Natural killer cell (primary cell): Measurements from ENCODE around the gene CDKAL1. TPM values are rescaled to one million over a fixed set of nuclear protein-coding genes. Genes with fewer than 3 reads are reported as not detected.

Experiments
- ATAC-seq, 3 donors: fragments of 150-1000 bp in 2 of 3; fragments of 200-7000 bp in 1 of 3; cut with Tn5 transposase; 1 replicate in 1 of 3; 2 replicates in 2 of 3; pipeline ENCODE4 v1.10.0; 2021; ENCODE audit warnings: mild to moderate bottlenecking in 2 of 3, moderate library complexity in 2 of 3
- DNase-seq, 2 donors: peaks; one replicate each; pipeline versions ENCODE4 v3.0.0 to v3.0.0-alpha.2; 2013 to 2021; ENCODE audit warnings: mixed read lengths in 1 of 2
- H3K27ac ChIP-seq: one replicate; pipeline ENCODE4 v1.5.1; 2013; ENCODE audit warnings: mild to moderate bottlenecking, low read length
- H3K27me3 ChIP-seq: one replicate; pipeline ENCODE4 v1.6.1; 2013; ENCODE audit warnings: low read length; ENCODE audit not compliant: control insufficient read depth, insufficient read depth
- H3K36me3 ChIP-seq: one replicate; pipeline ENCODE4 v1.6.1; 2013; ENCODE audit warnings: low read length; ENCODE audit not compliant: control insufficient read depth, insufficient read depth
- H3K4me1 ChIP-seq: one replicate; pipeline ENCODE4 v1.6.1; 2013; ENCODE audit warnings: low read length; ENCODE audit not compliant: control insufficient read depth, insufficient read depth
- H3K4me3 ChIP-seq: one replicate; pipeline ENCODE4 v1.5.1; 2013; ENCODE audit warnings: low read length
- H3K9me3 ChIP-seq: one replicate; pipeline ENCODE4 v1.6.1; 2013; ENCODE audit warnings: low read length; ENCODE audit not compliant: control insufficient read depth, insufficient read depth
- H3K27ac Mint-ChIP-seq, 2 donors: one replicate each; pipeline ENCODE4 v1.8.0; 2022; ENCODE audit warnings: mild to moderate bottlenecking in 2 of 2, mixed read lengths in 2 of 2, moderate library complexity in 1 of 2
- H3K27me3 Mint-ChIP-seq, 2 donors: one replicate each; pipeline ENCODE4 v1.8.0; 2022; ENCODE audit warnings: low read depth in 2 of 2, mixed read lengths in 2 of 2
- H3K36me3 Mint-ChIP-seq: one replicate; pipeline ENCODE4 v1.8.0; 2022; ENCODE audit warnings: mixed read lengths
- H3K4me1 Mint-ChIP-seq, 2 donors: one replicate each; pipeline ENCODE4 v1.8.0; 2022; ENCODE audit warnings: mixed read lengths in 2 of 2
- H3K4me3 Mint-ChIP-seq: one replicate; pipeline ENCODE4 v1.8.0; 2022; ENCODE audit warnings: mild to moderate bottlenecking, moderate library complexity, mixed read lengths
- H3K9me3 Mint-ChIP-seq, 2 donors: one replicate each; pipeline ENCODE4 v1.8.0; 2022; ENCODE audit warnings: mixed read lengths in 2 of 2
- WGBS: methylation state at CpG from one replicate; pipeline ENCODE4 v1.1.7; 2013; ENCODE audit warnings: missing lambda C conversion rate; ENCODE audit not compliant: insufficient coverage; 5-methylcytosine and 5-hydroxymethylcytosine counted together
- intact Hi-C: fragments of 100-400 bp; cut with micrococcal nuclease; formaldehyde crosslinking; loops from one replicate; pipeline ENCODE4 v1.14.2; 2022
- total RNA-seq, 4 donors: library from RNA; stranded (reverse); fragments of 120-200 nt in 1 of 4; gene quantifications; one replicate each; pipeline versions ENCODE4 v1.2.3 to v1.2.4, GENCODE V29; 2013 to 2022
- TF ChIP-seq, protein P1 (sequence below): fragments of 200-600 bp; IDR thresholded peaks from one replicate; pipeline ENCODE4 v1.8.0; 2022; ENCODE audit warnings: antibody characterized with exemption

The CDKAL1 gene
- total RNA-seq, 3 donors from 2014 or later (not counting 1 experiment from before 2014, with no cell fraction given): 26.0 to 32.8 (median 28.9) TPM

DNA sequence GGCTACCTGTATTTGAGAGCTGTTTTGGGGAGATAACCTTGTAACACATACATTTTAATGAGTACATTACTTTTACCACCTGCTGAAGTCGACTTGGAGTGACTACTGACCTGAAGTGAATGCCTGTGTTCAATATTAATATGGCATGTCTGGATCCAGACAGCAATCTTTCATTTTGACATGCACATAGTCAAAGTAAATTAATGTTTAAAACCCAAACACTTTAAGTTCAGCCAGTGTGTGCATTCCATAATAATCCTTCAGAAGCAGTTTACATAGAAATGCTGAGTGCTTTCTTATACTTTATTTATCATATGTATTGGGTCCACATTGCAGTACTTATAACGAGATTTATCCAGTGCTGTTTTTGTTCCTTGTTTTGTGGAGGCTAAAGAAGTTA, 38.0 kb downstream of the CDKAL1 start:
- no peak overlapping the region for H3K4me3 Mint-ChIP-seq
- DNase-seq (no peak), ATAC-seq (no peak)
- peaks cover 0 to 2% of the 10 kb centered on the region in 2 donors for H3K9me3 Mint-ChIP-seq
- H3K4me1 Mint-ChIP-seq: peaks cover 5 to 14% of the 10 kb centered on the region in 2 donors
- 86% methylated on average over 1 of the region's 2 CpGs for WGBS
- no peaks in the 10 kb centered on the region for H3K27me3 ChIP-seq
- H3K36me3 Mint-ChIP-seq: peaks cover 7% of the 10 kb centered on the region
- peaks cover 7% of the 10 kb centered on the region for H3K36me3 ChIP-seq
- intact Hi-C loops: no loop called here
- no peak overlapping the region for H3K27ac Mint-ChIP-seq
- H3K9me3 ChIP-seq: no peaks in the 10 kb centered on the region
- no peak overlapping the region for H3K4me3 ChIP-seq
- H3K4me1 ChIP-seq: no peaks in the 10 kb centered on the region
- TF ChIP-seq, protein P1, sequence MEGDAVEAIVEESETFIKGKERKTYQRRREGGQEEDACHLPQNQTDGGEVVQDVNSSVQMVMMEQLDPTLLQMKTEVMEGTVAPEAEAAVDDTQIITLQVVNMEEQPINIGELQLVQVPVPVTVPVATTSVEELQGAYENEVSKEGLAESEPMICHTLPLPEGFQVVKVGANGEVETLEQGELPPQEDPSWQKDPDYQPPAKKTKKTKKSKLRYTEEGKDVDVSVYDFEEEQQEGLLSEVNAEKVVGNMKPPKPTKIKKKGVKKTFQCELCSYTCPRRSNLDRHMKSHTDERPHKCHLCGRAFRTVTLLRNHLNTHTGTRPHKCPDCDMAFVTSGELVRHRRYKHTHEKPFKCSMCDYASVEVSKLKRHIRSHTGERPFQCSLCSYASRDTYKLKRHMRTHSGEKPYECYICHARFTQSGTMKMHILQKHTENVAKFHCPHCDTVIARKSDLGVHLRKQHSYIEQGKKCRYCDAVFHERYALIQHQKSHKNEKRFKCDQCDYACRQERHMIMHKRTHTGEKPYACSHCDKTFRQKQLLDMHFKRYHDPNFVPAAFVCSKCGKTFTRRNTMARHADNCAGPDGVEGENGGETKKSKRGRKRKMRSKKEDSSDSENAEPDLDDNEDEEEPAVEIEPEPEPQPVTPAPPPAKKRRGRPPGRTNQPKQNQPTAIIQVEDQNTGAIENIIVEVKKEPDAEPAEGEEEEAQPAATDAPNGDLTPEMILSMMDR: no peak
- no peaks in the 10 kb centered on the region for H3K27me3 Mint-ChIP-seq
- no peak overlapping the region for H3K27ac ChIP-seq

DNA sequence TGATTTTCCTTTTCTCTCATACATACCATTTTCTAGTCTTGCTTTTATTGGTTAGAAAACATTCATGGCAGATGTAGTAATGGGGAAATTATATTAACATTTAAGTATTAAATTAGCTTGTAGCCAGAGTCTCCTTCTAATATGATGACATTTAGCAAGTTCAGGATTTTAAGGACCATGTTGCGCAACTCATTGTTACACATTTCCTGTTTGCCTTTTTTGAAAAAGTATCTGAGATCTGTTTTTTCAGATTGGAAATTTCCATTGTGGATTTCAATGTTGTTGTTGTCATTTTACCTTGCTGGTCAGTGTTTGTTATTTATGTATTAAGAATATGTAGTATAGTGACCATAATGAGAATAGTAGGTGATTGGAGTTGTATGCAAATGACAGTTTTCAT, 38.7 kb downstream of the CDKAL1 start:
- Mint-ChIP-seq H3K27me3 (no peaks in the 10 kb centered on the region), H3K4me3 (no peak overlapping the region), H3K27ac (no peak overlapping the region), H3K9me3 (peaks cover 0 to 2% of the 10 kb centered on the region in 2 donors), H3K4me1 (peaks cover 5 to 14% of the 10 kb centered on the region in 2 donors), H3K36me3 (peaks cover 7% of the 10 kb centered on the region)
- Histone ChIP-seq H3K9me3 (no peaks in the 10 kb centered on the region), H3K36me3 (peaks cover 11% of the 10 kb centered on the region), H3K27ac (no peak overlapping the region), H3K27me3 (no peaks in the 10 kb centered on the region), H3K4me3 (no peak overlapping the region), H3K4me1 (no peaks in the 10 kb centered on the region)
- no peak for DNase-seq
- TF ChIP-seq, protein P1: no peak
- intact Hi-C loops: no loop called here
- no peak for ATAC-seq
- WGBS: 100% methylated on average over 1 of the region's 1 CpG

DNA sequence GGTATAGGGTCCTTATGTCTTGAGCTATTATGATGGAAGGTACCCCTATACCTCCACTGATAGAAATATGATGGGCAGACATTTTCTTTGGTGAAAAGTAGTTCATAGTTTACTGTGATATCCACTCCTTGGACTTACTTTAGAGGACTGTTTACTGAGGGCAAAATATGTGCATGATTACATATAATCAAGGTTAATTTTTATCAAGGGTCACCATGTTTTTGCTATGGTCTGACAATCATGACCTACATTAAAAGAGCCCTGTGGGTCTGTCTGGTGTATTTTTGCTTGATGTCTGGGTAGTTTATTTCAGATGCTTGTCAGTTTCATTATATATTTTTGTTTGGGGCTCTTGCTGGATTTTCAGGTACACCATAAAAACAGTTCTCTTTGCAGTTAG, 40.1 kb downstream of the CDKAL1 start:
- Histone ChIP-seq H3K4me3 (no peak overlapping the region), H3K27ac (no peak overlapping the region), H3K4me1 (no peaks in the 10 kb centered on the region), H3K9me3 (no peaks in the 10 kb centered on the region), H3K36me3 (peaks cover 11% of the 10 kb centered on the region), H3K27me3 (no peaks in the 10 kb centered on the region)
- Mint-ChIP-seq H3K27ac (no peak overlapping the region), H3K4me3 (no peak overlapping the region), H3K36me3 (no peaks in the 10 kb centered on the region), H3K4me1 (peaks cover 0 to 7% of the 10 kb centered on the region in 2 donors), H3K27me3 (no peaks in the 10 kb centered on the region), H3K9me3 (no peaks in the 10 kb centered on the region)
- DNase-seq: no peak
- ATAC-seq: no peak
- TF ChIP-seq, protein P1: no peak
- intact Hi-C loops: no loop called here

DNA sequence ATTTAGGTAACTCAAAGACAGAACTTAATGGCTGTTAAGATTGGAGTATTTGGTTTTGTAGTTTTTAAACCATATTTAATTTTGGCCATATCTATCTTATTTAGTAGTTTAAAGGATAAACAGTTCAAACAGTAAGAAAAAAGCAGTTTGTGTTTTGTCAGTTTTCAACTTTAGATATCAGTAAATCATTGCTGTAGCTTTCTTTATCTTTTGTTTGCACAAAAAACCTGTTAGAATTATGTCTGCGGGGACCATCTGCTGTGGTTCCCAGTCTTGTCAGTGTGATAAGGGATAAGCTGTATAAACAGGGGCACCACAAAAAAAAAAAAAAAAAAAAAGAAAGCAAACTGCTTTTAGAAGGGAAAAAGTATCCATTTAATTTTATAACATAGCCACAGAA, 40.9 kb downstream of the CDKAL1 start:
- no peaks in the 10 kb centered on the region for H3K9me3 Mint-ChIP-seq
- H3K27ac Mint-ChIP-seq: no peak overlapping the region
- H3K9me3 ChIP-seq: no peaks in the 10 kb centered on the region
- H3K36me3 ChIP-seq: peaks cover 12% of the 10 kb centered on the region
- H3K36me3 Mint-ChIP-seq: no peaks in the 10 kb centered on the region
- ATAC-seq: no peak
- H3K27ac ChIP-seq: no peak overlapping the region
- TF ChIP-seq, protein P1: no peak
- no peak overlapping the region for H3K4me3 Mint-ChIP-seq
- intact Hi-C loops: no loop called here
- no peaks in the 10 kb centered on the region for H3K27me3 Mint-ChIP-seq
- H3K27me3 ChIP-seq: no peaks in the 10 kb centered on the region
- H3K4me1 Mint-ChIP-seq: peaks cover 0 to 6% of the 10 kb centered on the region in 2 donors
- no peaks in the 10 kb centered on the region for H3K4me1 ChIP-seq
- no peak for DNase-seq
- 50% methylated on average over 1 of the region's 1 CpG for WGBS
- H3K4me3 ChIP-seq: no peak overlapping the region
